Mucosa of stomach (tissue), 1 donor: ENCODE results near the gene DCLK1.

ENCODE experiments used
- H3K27me3 ChIP-seq: one replicate; pipeline ENCODE4 v1.7.0; 2013; ENCODE audit warnings: mild to moderate bottlenecking, low read length; ENCODE audit not compliant: control insufficient read depth, insufficient read depth
- H3K36me3 ChIP-seq: one replicate; pipeline ENCODE4 v1.7.0; 2013; ENCODE audit warnings: low read length; ENCODE audit not compliant: control insufficient read depth, insufficient read depth
- H3K4me1 ChIP-seq: one replicate; pipeline ENCODE4 v1.7.0; 2013; ENCODE audit warnings: mild to moderate bottlenecking, low read length; ENCODE audit not compliant: control insufficient read depth, insufficient read depth
- H3K4me3 ChIP-seq: one replicate; pipeline ENCODE4 v1.7.0; 2013; ENCODE audit warnings: low read length
- H3K9ac ChIP-seq: one replicate; pipeline ENCODE4 v1.7.0; 2013; ENCODE audit warnings: mild to moderate bottlenecking, low read length, moderate library complexity
- H3K9me3 ChIP-seq: one replicate; pipeline ENCODE4 v1.7.0; 2013; ENCODE audit warnings: mild to moderate bottlenecking, low read length, moderate library complexity; ENCODE audit not compliant: control insufficient read depth
- donor health status: Pancreatic carcinoma.

Gene DCLK1

DNA sequence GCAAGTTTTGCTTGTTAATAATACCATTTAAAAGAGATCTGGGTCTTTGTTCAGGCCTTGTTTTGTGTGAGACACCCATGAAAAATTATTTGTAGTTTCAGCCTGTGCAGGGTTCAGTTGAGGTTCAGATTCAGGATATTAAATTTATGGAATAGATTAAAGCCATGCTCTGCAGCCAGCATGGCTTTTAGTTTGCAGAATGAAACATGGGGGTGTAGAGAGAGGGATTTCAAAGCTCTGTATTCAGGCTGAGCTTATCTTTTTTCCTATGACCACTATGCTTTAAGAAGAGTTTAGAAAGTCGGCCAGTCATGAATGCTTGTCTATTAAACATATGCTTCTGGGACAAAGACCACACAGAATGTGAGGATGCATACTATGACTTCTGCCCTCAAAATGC lies 73.6 kb downstream of the DCLK1 start:
- Histone ChIP-seq H3K9ac (no peak overlapping the region), H3K4me1 (no peaks in the 10 kb centered on the region), H3K36me3 (no peaks in the 10 kb centered on the region), H3K4me3 (no peak overlapping the region), H3K9me3 (no peaks in the 10 kb centered on the region), H3K27me3 (no peaks in the 10 kb centered on the region)

GRCh38 chr13:36057041-36057440 lies 74.1 kb downstream of the DCLK1 start:
- Histone ChIP-seq H3K4me1 (no peaks in the 10 kb centered on the region), H3K9me3 (no peaks in the 10 kb centered on the region), H3K4me3 (no peak overlapping the region), H3K36me3 (no peaks in the 10 kb centered on the region), H3K27me3 (no peaks in the 10 kb centered on the region), H3K9ac (no peak overlapping the region)

GRCh38 chr13:36055366-36055765 lies 75.8 kb downstream of the DCLK1 start:
- Histone ChIP-seq H3K9ac (no peak overlapping the region), H3K4me1 (no peaks in the 10 kb centered on the region), H3K4me3 (no peak overlapping the region), H3K9me3 (no peaks in the 10 kb centered on the region), H3K36me3 (no peaks in the 10 kb centered on the region), H3K27me3 (no peaks in the 10 kb centered on the region)

DNA sequence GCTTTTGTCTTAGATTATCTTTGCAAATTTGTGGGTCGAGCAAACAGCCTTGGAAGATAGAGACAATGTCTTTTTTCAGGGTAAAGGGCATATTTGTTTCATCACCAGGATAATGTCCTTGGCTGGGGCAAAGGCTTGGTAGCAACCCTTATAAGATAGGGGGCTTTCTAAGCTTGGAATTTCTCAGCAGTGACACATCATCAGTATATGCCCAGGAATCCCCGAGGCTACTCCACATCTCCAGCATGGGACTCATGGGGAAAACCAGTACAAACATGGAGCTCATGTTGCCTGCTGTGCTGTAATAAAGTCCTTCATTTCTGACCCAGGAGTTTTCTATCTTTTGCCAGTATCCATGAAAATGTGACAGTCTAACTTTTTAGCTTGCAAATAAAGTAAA lies 77.1 kb downstream of the DCLK1 start:
- Histone ChIP-seq H3K9ac (no peak overlapping the region), H3K4me3 (no peak overlapping the region), H3K9me3 (no peaks in the 10 kb centered on the region), H3K27me3 (no peaks in the 10 kb centered on the region), H3K36me3 (no peaks in the 10 kb centered on the region), H3K4me1 (no peaks in the 10 kb centered on the region)

DNA sequence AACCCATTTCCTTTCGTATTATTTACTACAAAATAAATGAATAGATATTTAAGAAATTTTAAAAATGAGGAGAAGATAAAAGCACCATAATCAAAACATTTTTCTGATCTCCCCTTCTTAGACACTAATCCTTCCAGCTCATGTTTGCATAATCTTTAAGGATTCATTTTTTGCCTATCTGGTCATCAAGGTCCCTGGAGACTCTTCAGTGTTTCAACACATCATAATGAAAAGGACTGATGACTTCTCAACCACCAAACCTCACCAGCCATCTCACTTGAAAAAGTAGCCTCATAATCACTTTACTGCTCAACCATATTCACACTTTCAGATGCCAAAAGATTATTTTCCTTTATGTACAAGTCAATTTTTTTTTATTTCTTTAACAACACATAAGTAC lies 80.1 kb downstream of the DCLK1 start:
- H3K9me3 ChIP-seq, result no peaks in the 10 kb centered on the region
- no peaks in the 10 kb centered on the region for H3K27me3 ChIP-seq
- no peaks in the 10 kb centered on the region for H3K4me1 ChIP-seq
- no peaks in the 10 kb centered on the region for H3K36me3 ChIP-seq
- no peak overlapping the region for H3K9ac ChIP-seq
- H3K4me3 ChIP-seq, result no peak overlapping the region

DNA sequence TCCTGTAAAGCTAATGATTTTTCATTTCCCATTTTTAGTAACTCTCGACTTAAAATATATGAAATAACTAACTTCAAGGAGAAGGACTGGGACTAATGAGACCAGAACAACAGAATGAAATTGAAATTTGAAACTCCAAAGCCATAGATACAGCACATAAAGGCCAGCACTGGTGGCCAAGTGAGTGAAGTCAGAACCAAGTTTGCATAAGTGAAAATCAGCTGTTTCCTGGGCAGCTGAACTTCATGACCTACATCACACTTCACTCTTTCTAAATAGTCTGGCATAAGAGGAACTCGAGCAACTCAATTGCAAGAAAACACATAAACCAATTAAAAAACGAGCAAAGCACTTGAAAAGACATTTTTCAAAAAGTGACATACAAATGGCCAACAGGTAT lies 84.5 kb downstream of the DCLK1 start:
- no peaks in the 10 kb centered on the region for H3K27me3 ChIP-seq
- H3K9ac ChIP-seq, result no peak overlapping the region
- H3K4me1 ChIP-seq, result no peaks in the 10 kb centered on the region
- H3K36me3 ChIP-seq, result no peaks in the 10 kb centered on the region
- no peak overlapping the region for H3K4me3 ChIP-seq
- H3K9me3 ChIP-seq, result no peaks in the 10 kb centered on the region

GRCh38 chr13:36038785-36039555 lies 92.2 kb downstream of the DCLK1 start:
- no peaks in the 10 kb centered on the region for H3K4me1 ChIP-seq
- H3K36me3 ChIP-seq, result no peaks in the 10 kb centered on the region
- H3K27me3 ChIP-seq, result no peaks in the 10 kb centered on the region
- H3K9me3 ChIP-seq, result no peaks in the 10 kb centered on the region
- H3K9ac ChIP-seq, result no peak overlapping the region
- no peak overlapping the region for H3K4me3 ChIP-seq

GRCh38 chr13:36033035-36033434 lies 98.1 kb downstream of the DCLK1 start:
- Histone ChIP-seq H3K27me3 (no peaks in the 10 kb centered on the region), H3K4me1 (no peaks in the 10 kb centered on the region), H3K9me3 (no peaks in the 10 kb centered on the region), H3K4me3 (no peak overlapping the region), H3K9ac (no peak overlapping the region), H3K36me3 (no peaks in the 10 kb centered on the region)

- Histone ChIP-seq H3K27me3 (no peaks in the 10 kb centered on the region), H3K9ac (no peak overlapping the region), H3K4me3 (no peak overlapping the region), H3K9me3 (no peaks in the 10 kb centered on the region), H3K36me3 (no peaks in the 10 kb centered on the region), H3K4me1 (no peaks in the 10 kb centered on the region)
Measured at GRCh38 chr13:36031490-36031889, 99.7 kb downstream of the DCLK1 start.

DNA sequence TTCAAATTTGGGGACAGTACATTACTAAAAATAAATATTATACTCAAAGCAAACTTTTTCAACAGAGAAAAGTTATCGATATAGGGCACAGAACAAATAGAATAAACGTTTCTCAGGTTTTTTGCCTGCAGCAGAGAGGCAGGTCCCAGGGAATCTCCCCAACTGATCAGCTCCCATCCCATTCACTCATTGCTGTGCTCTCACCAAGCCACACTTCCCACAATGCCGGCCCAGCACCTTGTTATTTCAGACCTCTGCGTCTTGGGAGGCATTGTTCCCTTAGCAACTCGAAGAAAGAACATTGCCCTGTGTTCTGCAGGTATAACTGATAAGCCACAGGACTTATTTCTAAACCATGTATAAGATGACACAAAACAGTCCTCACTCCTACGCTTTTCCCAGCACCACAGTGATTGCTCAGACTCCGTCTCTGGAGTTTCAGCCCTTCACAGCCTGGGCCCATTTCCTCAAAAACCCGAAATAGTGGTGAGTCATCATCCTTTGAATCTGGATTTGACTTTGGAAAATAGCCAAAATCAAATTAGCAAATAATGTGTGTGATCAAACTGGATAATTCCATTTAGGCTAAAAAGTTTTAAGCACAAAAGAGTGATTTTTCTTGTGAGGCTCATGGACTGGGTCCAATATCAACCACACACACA lies 100.4 kb downstream of the DCLK1 start:
- no peaks in the 10 kb centered on the region for H3K36me3 ChIP-seq
- no peaks in the 10 kb centered on the region for H3K9me3 ChIP-seq
- no peak overlapping the region for H3K9ac ChIP-seq
- H3K27me3 ChIP-seq, result no peaks in the 10 kb centered on the region
- H3K4me1 ChIP-seq, result no peaks in the 10 kb centered on the region
- H3K4me3 ChIP-seq, result no peak overlapping the region

DNA sequence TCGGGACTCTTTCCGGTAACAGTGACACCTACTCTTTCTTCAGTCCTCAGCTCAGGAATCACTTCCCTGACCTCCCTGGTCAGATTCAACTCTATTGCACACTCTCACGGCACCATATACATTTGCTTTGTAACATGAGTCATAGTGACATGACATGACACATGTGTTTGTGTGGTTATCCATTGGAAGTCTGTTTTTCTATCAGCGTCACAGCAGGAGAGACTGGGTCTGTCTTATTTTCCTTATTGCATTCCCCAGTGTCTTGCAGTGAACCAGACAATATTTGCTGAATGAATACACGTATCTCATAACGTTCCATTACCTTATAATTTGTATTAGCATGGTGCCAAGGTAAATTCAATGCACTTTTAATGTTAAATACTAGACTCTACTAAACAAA lies 102.0 kb downstream of the DCLK1 start:
- Histone ChIP-seq H3K27me3 (no peaks in the 10 kb centered on the region), H3K9ac (no peak overlapping the region), H3K4me3 (no peak overlapping the region), H3K4me1 (no peaks in the 10 kb centered on the region), H3K9me3 (no peaks in the 10 kb centered on the region), H3K36me3 (no peaks in the 10 kb centered on the region)

GRCh38 chr13:36028359-36029025 lies 102.7 kb downstream of the DCLK1 start:
- Histone ChIP-seq H3K9ac (no peak overlapping the region), H3K27me3 (no peaks in the 10 kb centered on the region), H3K36me3 (no peaks in the 10 kb centered on the region), H3K4me3 (no peak overlapping the region), H3K9me3 (no peaks in the 10 kb centered on the region), H3K4me1 (no peaks in the 10 kb centered on the region)
